ENCODE results near the gene THAP6.

DNA sequence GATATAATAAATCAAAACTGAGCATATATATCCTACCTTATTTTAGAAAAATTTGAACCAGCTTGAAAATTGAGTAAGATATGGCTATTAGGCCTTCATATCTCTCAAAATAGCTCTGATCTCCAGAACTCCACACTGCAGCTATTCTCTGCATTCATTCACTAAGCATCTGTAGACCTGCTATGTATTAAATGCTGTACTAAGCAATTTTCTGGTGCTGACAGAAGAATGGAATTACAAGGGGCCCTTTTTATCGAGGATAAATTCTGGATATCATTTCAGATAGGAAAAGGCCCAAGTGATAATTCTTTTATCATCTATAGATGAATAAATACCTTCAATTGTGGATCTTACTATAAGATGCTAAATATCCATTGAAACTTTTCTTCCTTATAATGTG, 1.9 kb downstream of the THAP6 start:
- TF ChIP-seq SUZ12 (IDR thresholded peaks at IDR 0.05; ENCODE audit: extremely low read depth, insufficient read depth, insufficient read length) (no peak), YY1 (IDR thresholded peaks at IDR 0.05; ENCODE audit: insufficient read depth, insufficient read length) (no peak), ZNF274 (IDR thresholded peaks at IDR 0.05; ENCODE audit: low read depth, low read length) (no peak)

All from NT2/D1 (cell line).